Gastroesophageal sphincter (tissue), 3 donors: ENCODE data around the gene CTIF.

Experiments
- CTCF ChIP-seq, 4 experiments: fragments of 200-600 bp in 2 of 4; fragments of 450-650 bp in 2 of 4; sonication (generic) in 1 of 4; IDR thresholded peaks; one replicate each; pipeline ENCODE4 v1.5.1; 2017 to 2019; ENCODE audit warnings: antibody characterized with exemption in 4 of 4, mild to moderate bottlenecking in 2 of 4, moderate library complexity in 2 of 4
- POLR2AphosphoS5 ChIP-seq: sonication (generic); formaldehyde crosslinking; IDR thresholded peaks from one replicate; pipeline ENCODE4 v1.6.1; 2017; ENCODE audit warnings: antibody characterized with exemption

- no peak for TF ChIP-seq CTCF (IDR thresholded peaks at IDR 0.05)
- no peak for TF ChIP-seq POLR2AphosphoS5
Measured at GRCh38 chr18:48702346-48703027, 163.7 kb downstream of the CTIF start.
